GM12801 (cell line): ENCODE measurements around the gene TREML1.

ENCODE experiments used
- CTCF ChIP-seq: IDR thresholded peaks from one replicate; pipeline ENCODE4 v1.5.1; 2011; ENCODE audit warnings: control low read depth; ENCODE audit not compliant: insufficient read length; ENCODE audit errors: extremely low read depth

Gene TREML1, protein sequence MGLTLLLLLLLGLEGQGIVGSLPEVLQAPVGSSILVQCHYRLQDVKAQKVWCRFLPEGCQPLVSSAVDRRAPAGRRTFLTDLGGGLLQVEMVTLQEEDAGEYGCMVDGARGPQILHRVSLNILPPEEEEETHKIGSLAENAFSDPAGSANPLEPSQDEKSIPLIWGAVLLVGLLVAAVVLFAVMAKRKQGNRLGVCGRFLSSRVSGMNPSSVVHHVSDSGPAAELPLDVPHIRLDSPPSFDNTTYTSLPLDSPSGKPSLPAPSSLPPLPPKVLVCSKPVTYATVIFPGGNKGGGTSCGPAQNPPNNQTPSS

GRCh38 chr6:41153992-41154625 is at the start of gene TREML1:
TSS of gene TREML1 (minus strand) at chr6:41154347. CDS start at chr6:41154288, 59 bp downstream.
- no peak for TF ChIP-seq CTCF

DNA sequence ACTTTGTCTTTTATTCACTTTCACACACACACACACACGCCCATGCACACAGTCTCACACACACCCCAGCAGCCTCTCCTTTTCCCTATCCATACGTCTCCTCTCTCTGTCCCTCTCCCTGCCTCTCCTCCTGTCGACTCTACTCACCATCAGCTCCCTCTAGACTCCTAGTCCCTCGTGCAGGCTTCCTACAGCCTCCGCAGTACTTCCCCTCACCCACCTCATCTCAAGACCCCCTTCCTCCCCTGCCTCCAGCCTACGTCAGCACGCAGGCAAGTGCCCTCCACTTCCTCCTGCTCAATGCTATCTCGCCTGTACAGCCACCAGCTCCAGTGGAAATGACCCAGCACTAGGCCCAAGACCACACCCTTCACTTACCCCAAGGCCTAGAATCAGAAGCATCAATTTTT is 47.6 kb upstream of the TREML1 start:
- no peak for TF ChIP-seq CTCF

DNA sequence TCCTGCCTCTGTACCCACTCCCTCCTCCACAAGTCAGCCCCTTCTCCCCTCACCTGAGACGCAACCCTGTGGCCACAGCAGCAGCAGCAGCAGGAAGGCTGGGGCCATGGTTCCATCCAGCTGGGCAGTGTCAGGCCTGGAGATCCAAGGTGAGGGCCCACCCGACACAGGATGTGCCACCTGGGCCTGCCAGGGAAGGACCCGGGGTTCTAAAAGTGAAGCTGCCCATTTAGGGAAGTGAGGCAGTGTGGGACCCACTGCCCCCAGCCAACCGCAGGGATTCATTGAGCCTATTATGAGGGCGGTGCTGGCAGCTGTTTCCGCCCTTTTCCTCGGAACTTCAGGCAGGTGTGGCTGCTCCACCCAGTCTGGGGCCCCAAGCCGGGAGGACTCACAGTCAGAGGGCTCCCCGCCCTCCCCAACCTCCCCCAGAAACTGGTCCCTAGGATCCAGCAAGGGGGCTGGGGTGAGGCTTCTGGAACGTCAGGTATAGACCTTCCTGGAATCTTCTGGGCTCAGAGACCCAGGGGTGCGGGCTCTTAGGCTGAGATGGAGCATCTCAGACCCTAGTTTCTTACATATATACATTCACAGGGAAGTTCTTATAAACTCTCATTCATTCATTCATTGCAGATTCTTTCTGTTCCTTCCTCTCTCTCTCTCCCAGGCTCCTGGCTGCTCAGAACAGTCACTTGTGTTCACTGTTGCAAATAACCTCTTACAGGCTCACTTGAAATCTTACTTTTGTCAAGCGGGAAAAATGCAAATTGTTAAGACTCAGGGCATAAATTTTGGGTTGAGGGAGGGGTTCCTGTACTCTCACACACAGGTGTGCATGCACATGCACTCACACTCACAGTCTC is 47.0 kb upstream of the TREML1 start, which contains the start of gene TREML2:
Gene TREML2 (minus strand): TSS at position 249 of the 863 bp plus-strand sequence. CDS start 141 bp downstream, at position 108.
- TF ChIP-seq CTCF = no peak

DNA sequence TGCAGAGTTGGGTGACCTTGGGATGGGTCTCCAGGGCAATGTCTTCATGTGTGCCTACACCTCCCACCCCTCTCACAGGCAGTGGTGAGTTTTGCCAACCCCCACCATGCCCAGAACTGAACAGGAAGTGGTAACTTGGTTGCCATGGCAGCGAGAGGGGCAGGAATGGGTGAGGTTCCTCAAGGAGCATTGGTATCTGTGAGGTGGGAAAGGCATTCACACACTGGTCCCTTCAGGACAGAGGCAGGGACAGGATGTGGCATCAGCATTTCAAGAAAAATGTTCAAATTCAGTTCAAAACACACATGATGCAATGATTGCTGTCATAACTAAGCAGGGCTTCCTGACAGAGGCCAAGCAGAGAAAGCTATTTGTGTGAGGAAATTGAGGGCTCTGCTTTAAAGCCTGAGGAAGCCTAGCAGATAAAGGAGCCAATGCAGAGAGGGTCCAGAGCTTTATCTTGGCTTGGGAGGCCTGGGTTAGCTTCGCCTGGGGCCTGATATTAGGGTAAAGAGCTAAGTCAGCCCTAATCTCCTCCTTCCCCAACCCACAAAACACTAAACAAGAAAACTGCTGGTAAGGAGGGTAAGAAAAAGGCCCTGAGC is 46.3 kb upstream of the TREML1 start:
- TF ChIP-seq CTCF = no peak

- TF ChIP-seq CTCF = no peak
Measured at GRCh38 chr6:41199552-41200246, 45.6 kb upstream of the TREML1 start.

GRCh38 chr6:41197234-41197633 is 43.1 kb upstream of the TREML1 start:
- no peak for TF ChIP-seq CTCF

- TF ChIP-seq CTCF = no peak
Measured at GRCh38 chr6:41194386-41194785, 40.2 kb upstream of the TREML1 start.
